GM18499 (cell line): ENCODE data around the gene SLC22A7.
"Not testable (repeated sequence)": the region's sequence is repeated elsewhere in the genome, so short reads cannot be mapped to it uniquely, and the experiment has no call there.

Experiments used
- ATAC-seq: cut with Tn5 transposase; IDR thresholded peaks from one replicate; pipeline ENCODE4 v1.9.1; 2021; ENCODE audit warnings: moderate number of reproducible peaks; ENCODE audit not compliant: insufficient read depth, unreplicated experiment

Gene SLC22A7

GRCh38 chr6:43331470-43331869, 33.4 kb downstream of the SLC22A7 start:
- no peak for ATAC-seq

- no peak for ATAC-seq
These were observed 33.8 kb downstream of the SLC22A7 start for GRCh38 chr6:43331891-43332290.

GRCh38 chr6:43334466-43335095, 36.5 kb downstream of the SLC22A7 start:
- ATAC-seq = no peak

- ATAC-seq = no peak
These were observed 37.4 kb downstream of the SLC22A7 start for GRCh38 chr6:43335469-43335868.

- ATAC-seq = no peak
These were observed 38.3 kb downstream of the SLC22A7 start for GRCh38 chr6:43336382-43336781.

GRCh38 chr6:43338243-43338642, 40.2 kb downstream of the SLC22A7 start:
- ATAC-seq = no peak

- ATAC-seq = peak; percentile 62
These were observed 41.1 kb downstream of the SLC22A7 start for GRCh38 chr6:43339168-43339567.

GRCh38 chr6:43346243-43346642, 48.2 kb downstream of the SLC22A7 start:
- ATAC-seq = not testable (repeated sequence)

- no peak for ATAC-seq
These were observed 49.0 kb downstream of the SLC22A7 start for GRCh38 chr6:43347021-43347420.

GRCh38 chr6:43347444-43347843, 49.4 kb downstream of the SLC22A7 start:
- no peak for ATAC-seq

- not testable (repeated sequence) for ATAC-seq
These were observed 53.9 kb downstream of the SLC22A7 start for GRCh38 chr6:43351951-43352350.
